CD4-positive, CD25-positive, alpha-beta regulatory T cell (primary cell): Measurements from ENCODE around the gene PRKG2. TPM values are rescaled to one million over a fixed set of nuclear protein-coding genes. Genes with fewer than 3 reads are reported as not detected.

ENCODE experiments used
- ATAC-seq, 2 donors: fragments of 150-1000 bp; cut with Tn5 transposase; one replicate each; pipeline ENCODE4 v1.10.0; 2021; ENCODE audit warnings: low read depth in 2 of 2, moderate number of reproducible peaks in 2 of 2, moderate library complexity in 1 of 2
- DNase-seq, 3 donors: peaks; one replicate each; pipeline versions ENCODE4 v3.0.0 to v3.0.0-alpha.2; 2012 to 2022; ENCODE audit warnings: mixed read lengths in 1 of 3
- H3K27ac ChIP-seq: one replicate; pipeline ENCODE4 v1.7.0; 2013; ENCODE audit warnings: mild to moderate bottlenecking, low read length; ENCODE audit not compliant: insufficient read depth, poor library complexity, severe bottlenecking
- H3K27me3 ChIP-seq: one replicate; pipeline ENCODE4 v1.7.0; 2013; ENCODE audit warnings: low read length; ENCODE audit not compliant: control insufficient read depth, insufficient read depth
- H3K36me3 ChIP-seq: one replicate; pipeline ENCODE4 v1.7.0; 2013; ENCODE audit warnings: mild to moderate bottlenecking, low read length, moderate library complexity; ENCODE audit not compliant: control insufficient read depth, insufficient read depth
- H3K4me1 ChIP-seq: 2 replicates; pipeline ENCODE4 v1.7.0; 2013; ENCODE audit warnings: mild to moderate bottlenecking, low read length; ENCODE audit not compliant: insufficient read depth, control insufficient read depth, poor library complexity, severe bottlenecking
- H3K4me3 ChIP-seq: one replicate; pipeline ENCODE4 v1.7.0; 2013; ENCODE audit warnings: low read depth, mild to moderate bottlenecking, low read length, moderate library complexity
- H3K9me3 ChIP-seq, 2 experiments: 1 replicate in 1 of 2; 2 replicates in 1 of 2; pipeline ENCODE4 v1.7.0; 2013; ENCODE audit warnings: low read length in 2 of 2, mild to moderate bottlenecking in 1 of 2, moderate library complexity in 1 of 2; ENCODE audit not compliant: control insufficient read depth in 2 of 2
- H3K27ac Mint-ChIP-seq, 3 donors: one replicate each; pipeline ENCODE4 v1.8.0; 2020 to 2022; ENCODE audit warnings: mild to moderate bottlenecking in 3 of 3, mixed read lengths in 3 of 3, moderate library complexity in 2 of 3
- H3K27me3 Mint-ChIP-seq: one replicate; pipeline ENCODE4 v1.8.0; 2022; ENCODE audit warnings: mild to moderate bottlenecking, mixed read lengths
- H3K36me3 Mint-ChIP-seq: one replicate; pipeline ENCODE4 v1.8.0; 2020; ENCODE audit warnings: mixed read lengths
- H3K4me1 Mint-ChIP-seq, 4 donors: one replicate each; pipeline ENCODE4 v1.8.0; 2020 to 2022; ENCODE audit warnings: mixed read lengths in 4 of 4, mild to moderate bottlenecking in 1 of 4
- H3K4me3 Mint-ChIP-seq, 4 donors: one replicate each; pipeline ENCODE4 v1.8.0; 2020 to 2022; ENCODE audit warnings: mild to moderate bottlenecking in 4 of 4, mixed read lengths in 4 of 4, moderate library complexity in 3 of 4
- H3K9me3 Mint-ChIP-seq, 7 donors: one replicate each; pipeline ENCODE4 v1.8.0; 2020 to 2022; ENCODE audit warnings: mixed read lengths in 7 of 7, mild to moderate bottlenecking in 3 of 7, moderate library complexity in 2 of 7
- polyA plus RNA-seq, 4 donors: library from polyadenylated mRNA; unstranded; fragments of 300-500 nt; fragmentation: Illumina TruSeq; gene quantifications; one replicate each; pipeline ENCODE4 v1.2.3, GENCODE V29; 2021
- total RNA-seq: library from RNA; stranded (reverse); gene quantifications from one replicate; pipeline ENCODE4 v1.2.3, GENCODE V29; 2022

Gene PRKG2
- total and polyA plus RNA-seq, 5 donors from 2014 or later, result 0.41 to 2.6 (median 2.0) TPM; not detected in 1

DNA sequence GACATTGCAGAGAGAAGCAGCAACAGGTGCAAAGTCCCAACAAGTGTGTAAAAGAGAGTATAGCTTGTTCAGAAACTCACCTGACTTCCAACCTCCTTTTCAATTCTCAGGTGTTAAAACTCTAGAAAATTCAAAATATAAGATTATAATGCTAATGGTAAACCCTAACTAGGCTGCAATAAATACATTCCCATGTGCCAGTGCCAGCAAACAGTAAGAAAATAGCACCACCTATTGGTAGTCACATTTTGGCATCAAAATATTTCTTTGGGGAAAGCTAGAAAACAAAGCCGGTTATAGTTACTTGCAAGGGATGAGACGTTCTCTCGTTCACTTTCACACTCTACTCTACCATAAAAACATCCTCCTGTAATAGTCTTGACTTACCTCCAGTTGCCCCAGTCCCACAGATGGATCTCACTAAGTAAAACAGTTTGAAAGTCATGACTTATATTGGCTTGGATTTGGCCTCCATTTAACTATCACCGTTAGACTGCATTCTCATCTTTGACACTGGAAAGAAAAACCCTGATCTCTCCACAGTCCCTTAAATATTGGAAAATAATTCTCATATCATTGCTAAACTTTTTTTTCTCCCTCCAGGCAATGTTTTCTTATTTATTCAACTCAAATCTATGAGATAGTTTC lies 174.9 kb downstream of the PRKG2 start:
- no peaks in the 10 kb centered on the region for H3K9me3 Mint-ChIP-seq
- H3K4me1 Mint-ChIP-seq, result no peaks in the 10 kb centered on the region
- ATAC-seq, result peak in 1 of 2 donors; percentile 31
- H3K27me3 Mint-ChIP-seq, result peaks cover 18% of the 10 kb centered on the region
- H3K4me3 ChIP-seq, result no peak overlapping the region
- no peaks in the 10 kb centered on the region for H3K9me3 ChIP-seq
- H3K4me3 Mint-ChIP-seq, result no peak overlapping the region
- H3K36me3 ChIP-seq, result no peaks in the 10 kb centered on the region
- peaks cover 15% of the 10 kb centered on the region for H3K27me3 ChIP-seq
- no peak overlapping the region for H3K27ac ChIP-seq
- no peak overlapping the region for H3K27ac Mint-ChIP-seq
- no peaks in the 10 kb centered on the region for H3K36me3 Mint-ChIP-seq
- H3K4me1 ChIP-seq, result no peaks in the 10 kb centered on the region
- DNase-seq, result peak in 2 of 3 donors; percentile 23 to 43

DNA sequence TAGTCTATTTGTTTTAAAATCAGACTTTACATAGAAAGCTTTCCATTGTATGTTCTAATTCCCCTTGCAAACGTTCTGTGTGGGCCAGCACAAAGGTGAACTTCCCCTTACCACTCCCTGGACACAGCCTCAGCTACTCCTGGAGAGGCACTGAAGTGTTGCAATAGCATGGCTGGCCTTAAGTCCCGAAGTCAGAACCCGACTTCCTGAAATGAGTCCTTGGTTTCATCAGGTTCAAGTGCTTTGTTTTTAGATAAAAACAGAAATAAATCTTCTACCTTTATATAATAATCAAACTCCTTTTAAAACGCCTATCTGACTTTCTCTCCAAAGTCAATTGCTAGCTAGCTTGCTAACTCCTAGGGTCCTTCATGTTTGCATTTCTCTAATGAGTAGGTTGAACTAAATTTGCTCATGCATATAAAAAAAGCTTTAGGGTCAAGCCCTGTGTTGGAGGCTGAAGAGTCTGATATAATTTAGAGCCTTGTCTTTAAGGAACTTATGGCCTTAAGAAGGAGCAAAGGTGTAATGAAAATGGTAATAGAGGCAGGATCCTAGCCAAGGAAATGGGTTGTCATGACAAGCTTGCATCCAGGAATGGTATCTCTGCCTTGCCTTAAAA lies 175.6 kb downstream of the PRKG2 start:
- Histone ChIP-seq H3K36me3 (no peaks in the 10 kb centered on the region), H3K27ac (no peak overlapping the region), H3K4me1 (no peaks in the 10 kb centered on the region), H3K9me3 (no peaks in the 10 kb centered on the region), H3K4me3 (no peak overlapping the region), H3K27me3 (peaks cover 15% of the 10 kb centered on the region)
- no peak overlapping the region for H3K4me3 Mint-ChIP-seq
- H3K27ac Mint-ChIP-seq, result no peak overlapping the region
- H3K9me3 Mint-ChIP-seq, result no peaks in the 10 kb centered on the region
- ATAC-seq, result no peak
- no peaks in the 10 kb centered on the region for H3K4me1 Mint-ChIP-seq
- peaks cover 22% of the 10 kb centered on the region for H3K27me3 Mint-ChIP-seq
- no peak for DNase-seq
- no peaks in the 10 kb centered on the region for H3K36me3 Mint-ChIP-seq

DNA sequence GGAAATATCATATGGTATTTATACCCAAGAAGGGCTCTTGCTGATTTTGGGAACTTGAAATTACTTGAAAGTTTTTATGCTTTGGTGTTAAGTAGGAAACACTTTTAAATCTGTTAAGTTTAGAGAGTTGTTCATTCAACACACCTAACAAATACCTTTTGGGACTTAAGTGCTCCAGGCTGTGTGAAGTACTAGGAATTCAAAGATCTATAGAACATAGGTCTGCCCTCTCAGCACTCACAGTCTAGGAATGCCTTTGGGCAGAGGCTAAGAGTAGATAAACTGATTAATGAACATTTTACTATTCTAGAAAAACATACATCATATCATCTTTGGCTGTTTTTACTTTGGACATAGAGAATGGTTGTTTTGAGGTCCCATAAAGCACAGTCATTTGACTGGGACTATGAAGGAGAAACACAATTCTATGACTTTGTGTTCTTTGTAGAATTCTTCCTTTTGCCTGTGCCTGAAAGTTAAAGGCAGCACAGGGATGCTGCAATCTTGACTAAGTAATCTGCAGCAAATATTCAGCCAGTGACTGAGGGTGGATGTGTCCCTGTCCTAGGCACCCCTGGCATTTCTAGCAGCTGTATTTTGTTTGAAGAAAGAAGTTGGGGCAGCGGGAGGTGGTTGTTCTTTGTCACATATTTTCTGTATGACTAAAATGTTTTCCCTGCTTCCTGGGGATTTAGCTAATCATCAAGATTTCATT lies 176.2 kb downstream of the PRKG2 start:
- Mint-ChIP-seq H3K4me3 (no peak overlapping the region), H3K27me3 (peaks cover 27% of the 10 kb centered on the region), H3K36me3 (no peaks in the 10 kb centered on the region), H3K9me3 (no peaks in the 10 kb centered on the region), H3K4me1 (no peaks in the 10 kb centered on the region), H3K27ac (no peak overlapping the region)
- peaks cover 17% of the 10 kb centered on the region for H3K27me3 ChIP-seq
- H3K4me1 ChIP-seq, result no peaks in the 10 kb centered on the region
- H3K4me3 ChIP-seq, result no peak overlapping the region
- no peak for DNase-seq
- no peak overlapping the region for H3K27ac ChIP-seq
- no peaks in the 10 kb centered on the region for H3K9me3 ChIP-seq
- no peaks in the 10 kb centered on the region for H3K36me3 ChIP-seq
- ATAC-seq, result no peak

Other genes with a start within 250 kb of the PRKG2 start
- not detected for gene BMP3, start 184.5 kb downstream of the PRKG2 start, total RNA-seq
- gene BMP3, start 184.5 kb downstream of the PRKG2 start, polyA plus RNA-seq, result not detected